SU-DHL-6 (cell line): Measurements from ENCODE around the gene PALLD.

Experiments
- CTCF ChIP-seq: fragments of 200-600 bp; sonication (generic); IDR thresholded peaks from one replicate; pipeline ENCODE4 v1.5.1; 2017; ENCODE audit warnings: antibody characterized with exemption, mild to moderate bottlenecking, low read length, moderate library complexity; ENCODE audit not compliant: insufficient read depth, poor library complexity, severe bottlenecking
- EZH2phosphoT487 ChIP-seq: fragments of 200-600 bp; sonication (generic), shearing (Covaris generic); conservative IDR thresholded peaks from 2 replicates; pipeline ENCODE4 v1.6.1; 2018; ENCODE audit warnings: mild to moderate bottlenecking, antibody characterized with exemption, low read length, moderate library complexity, mixed read lengths

GRCh38 chr4:168900080-168900479, 403.2 kb downstream of the PALLD start:
- TF ChIP-seq CTCF (no peak), EZH2phosphoT487 (no peak)
